Endothelial cell of umbilical vein (primary cell): ENCODE data around the gene TUBGCP2. TPM values are rescaled to one million over a fixed set of nuclear protein-coding genes. Genes with fewer than 3 reads are reported as not detected.

ENCODE experiments used
- BruUV-seq: library from RNA; stranded (reverse); fragments of 400-500 nt; replicated peaks from 2 replicates; lab custom pipeline; 2021; lab: Mats Ljungman, UMichigan
- CTCF ChIA-PET: fragments of 300-600, 350-600 bp; sonication (Branson Sonifier 250); formaldehyde crosslinking; loops from one replicate; lab custom pipeline; 2021; ENCODE audit warnings: antibody characterized with exemption, inconsistent platforms; lab: Charles Lee
- POLR2A ChIA-PET: fragments of 300-600, 350-600 bp; sonication (Branson Sonifier 250); formaldehyde crosslinking; loops from one replicate; lab custom pipeline; 2021; ENCODE audit warnings: antibody characterized with exemption, inconsistent platforms; lab: Charles Lee
- DNase-seq: peaks from one replicate; pipeline ENCODE4 v3.0.0-alpha.2; 2011; ENCODE audit warnings: low read depth, low spot score
- FAIRE-seq: peaks from 2 replicates; lab custom pipeline; 2011; peaks lifted over from hg19 to GRCh38; lab: Jason Lieb, UNC
- H2AFZ ChIP-seq: 2 replicates; pipeline ENCODE4 v1.6.0; 2012; ENCODE audit warnings: low read depth, low read length, control low read depth, inconsistent platforms
- H3K27ac ChIP-seq: 2 replicates; pipeline ENCODE4 v1.5.1; 2011; ENCODE audit warnings: low read depth, mild to moderate bottlenecking, control low read depth, low read length, moderate library complexity; ENCODE audit not compliant: insufficient read depth
- H3K27me3 ChIP-seq, 2 experiments: 2 replicates each; pipeline versions ENCODE4 v1.6.0 to v1.6.1; 2011; ENCODE audit warnings: low read length in 2 of 2, mixed read lengths in 1 of 2; ENCODE audit not compliant: control insufficient read depth in 2 of 2, insufficient read depth in 2 of 2
- H3K36me3 ChIP-seq, 2 experiments: 2 replicates in 1 of 2; 3 replicates in 1 of 2; pipeline ENCODE4 v1.5.1; 2011; ENCODE audit warnings: low read length in 2 of 2, mild to moderate bottlenecking in 1 of 2, moderate library complexity in 1 of 2; ENCODE audit not compliant: control insufficient read depth in 2 of 2, insufficient read depth in 2 of 2; ENCODE audit errors: extremely low read depth in 1 of 2
- H3K4me1 ChIP-seq: 3 replicates; pipeline ENCODE4 v1.5.1; 2011; ENCODE audit warnings: mild to moderate bottlenecking, low read length; ENCODE audit not compliant: control insufficient read depth, insufficient read depth; ENCODE audit errors: extremely low read depth
- H3K4me2 ChIP-seq: 2 replicates; pipeline ENCODE4 v1.6.1; 2011; ENCODE audit warnings: low read length, control low read depth, mixed read lengths; ENCODE audit not compliant: insufficient read depth
- H3K4me3 ChIP-seq, 3 experiments: fragments of 200-600 bp in 1 of 3; sonication (generic), shearing (Covaris generic) in 1 of 3; replicated peaks in 1 of 3; 2 replicates each; pipeline ENCODE4 v1.5.1; 2011 to 2016; ENCODE audit warnings: control low read depth in 3 of 3, low read length in 3 of 3, mild to moderate bottlenecking in 2 of 3, inconsistent platforms in 1 of 3, low read depth in 1 of 3, moderate library complexity in 1 of 3; ENCODE audit not compliant: insufficient read depth in 1 of 3
- H3K79me2 ChIP-seq: 2 replicates; pipeline ENCODE4 v1.6.0; 2012; ENCODE audit warnings: low read length, inconsistent platforms; ENCODE audit not compliant: control insufficient read depth, insufficient read depth
- H3K9ac ChIP-seq: replicated peaks from 2 replicates; pipeline ENCODE3; 2011; ENCODE audit warnings: low read length, control low read depth; ENCODE audit not compliant: insufficient read depth; ENCODE audit errors: extremely low read depth
- H3K9me1 ChIP-seq: replicated peaks from 3 replicates; pipeline ENCODE4 v1.6.0; 2011; ENCODE audit warnings: mild to moderate bottlenecking, low read length; ENCODE audit not compliant: control insufficient read depth, insufficient read depth; ENCODE audit errors: extremely low read depth
- H3K9me3 ChIP-seq: replicated peaks from 2 replicates; pipeline ENCODE4 v1.5.1; 2012; ENCODE audit warnings: low read length, inconsistent platforms; ENCODE audit not compliant: control insufficient read depth, insufficient read depth
- H4K20me1 ChIP-seq: replicated peaks from 2 replicates; pipeline ENCODE3; 2011; ENCODE audit warnings: mild to moderate bottlenecking, low read length; ENCODE audit not compliant: control insufficient read depth, insufficient read depth; ENCODE audit errors: extremely low read depth
- CTCF ChIP-seq, 2 donors: IDR thresholded peaks; 1 replicate in 1 of 2; 2 replicates in 1 of 2; pipeline ENCODE4 v1.5.1; 2011; ENCODE audit warnings: low read length in 2 of 2, mild to moderate bottlenecking in 2 of 2, moderate library complexity in 2 of 2, control low read depth in 1 of 2, inconsistent platforms in 1 of 2, low read depth in 1 of 2; ENCODE audit not compliant: insufficient read depth in 1 of 2; ENCODE audit errors: extremely low read depth in 1 of 2
- EZH2 ChIP-seq: IDR thresholded peaks from 2 replicates; pipeline ENCODE4 v1.6.1; 2012; ENCODE audit warnings: borderline replicate concordance, low read depth, mild to moderate bottlenecking, moderate library complexity, low read length, inconsistent platforms; ENCODE audit not compliant: severe bottlenecking
- FOS ChIP-seq: IDR thresholded peaks from 2 replicates; pipeline ENCODE4 v1.6.1; 2011; ENCODE audit warnings: mild to moderate bottlenecking, low read length, moderate library complexity, borderline replicate concordance; ENCODE audit not compliant: insufficient read depth
- GATA2 ChIP-seq: IDR thresholded peaks from 2 replicates; pipeline ENCODE4 v1.7.0; 2011; ENCODE audit warnings: low read depth, mild to moderate bottlenecking, moderate library complexity, mixed read lengths, low read length; ENCODE audit not compliant: insufficient read length, insufficient read depth
- JUN ChIP-seq: IDR thresholded peaks from 2 replicates; pipeline ENCODE4 v1.6.1; 2011; ENCODE audit warnings: borderline replicate concordance, low read depth; ENCODE audit not compliant: insufficient read length, insufficient read depth
- MAX ChIP-seq: IDR thresholded peaks from 2 replicates; pipeline ENCODE4 v1.6.1; 2011; ENCODE audit not compliant: insufficient read depth, insufficient read length
- MYC ChIP-seq: IDR thresholded peaks from one replicate; pipeline ENCODE4 v1.6.1; 2011; ENCODE audit warnings: mild to moderate bottlenecking, low read depth, low read length
- POLR2A ChIP-seq: IDR thresholded peaks from 2 replicates; pipeline ENCODE4 v1.6.1; 2012; ENCODE audit warnings: low read depth, mild to moderate bottlenecking, control low read depth, low read length
- POLR2AphosphoS5 ChIP-seq: IDR thresholded peaks from 2 replicates; pipeline ENCODE4 v1.6.1; 2012; ENCODE audit warnings: low read depth, mild to moderate bottlenecking, control low read depth, low read length, moderate library complexity; ENCODE audit not compliant: insufficient read depth
- dilution Hi-C: fragments of 300-500 bp; cut with MboI; formaldehyde crosslinking; loops from one replicate; pipeline ENCODE4 v1.15.0; 2019; ENCODE audit warnings: low sequenced_read_pairs; ENCODE audit not compliant: extremely low pct_ligation_motif_present
- intact Hi-C: fragments of 100-400 bp; cut with micrococcal nuclease; formaldehyde crosslinking; loops from one replicate; pipeline ENCODE4 v1.10.0; 2022
- polyA plus RNA-seq, 4 experiments: library from polyadenylated mRNA; depleted of rRNA in 3 of 4; stranded (reverse) in 3 of 4; unstranded in 1 of 4; fragments of >200 nt; gene quantifications; 2 replicates each; pipeline versions ENCODE4 v1.2.1 to v1.2.3, GENCODE V29; 2011 to 2012; ENCODE audit warnings: missing spikeins in 1 of 4
- total RNA-seq: library from RNA; stranded (reverse); gene quantifications from 2 replicates; pipeline ENCODE4 v1.2.3, GENCODE V29; 2021

TUBGCP2 gene
- total and polyA plus RNA-seq, 2 donors (not counting 3 experiments of a cell fraction or from before 2014, with no cell fraction given): 37.1 to 53.1 TPM

GRCh38 chr10:133282846-133283390 lies 25.8 kb downstream of the TUBGCP2 start:
- Histone ChIP-seq H3K9ac (no peak overlapping the region), H3K27ac (no peak overlapping the region), H4K20me1 (no peaks in the 10 kb centered on the region), H3K4me3 (no peak overlapping the region), H3K4me2 (no peak overlapping the region), H2AFZ (no peak overlapping the region), H3K79me2 (no peaks in the 10 kb centered on the region), H3K4me1 (no peaks in the 10 kb centered on the region), H3K27me3 (no peaks in the 10 kb centered on the region), H3K9me3 (no peaks in the 10 kb centered on the region), H3K9me1 (no peaks in the 10 kb centered on the region), H3K36me3 (peaks cover 7 to 39% of the 10 kb centered on the region in 2 experiments)
- no peak for TF ChIP-seq POLR2A
- BruUV-seq: no TSS peak
- intact Hi-C loops: no loop called here
- CTCF ChIA-PET: no interaction called here
- FAIRE-seq (no peak), DNase-seq (no peak)
- dilution Hi-C loops: no loop called here
- POLR2A ChIA-PET: no interaction called here

GRCh38 chr10:133281628-133282372 lies 26.9 kb downstream of the TUBGCP2 start:
- no peaks in the 10 kb centered on the region for H3K4me1 ChIP-seq
- no peak overlapping the region for H3K4me2 ChIP-seq
- H3K27me3 ChIP-seq: no peaks in the 10 kb centered on the region
- no peaks in the 10 kb centered on the region for H3K9me3 ChIP-seq
- no peaks in the 10 kb centered on the region for H3K9me1 ChIP-seq
- POLR2A ChIA-PET: no interaction called here
- FAIRE-seq (no peak), DNase-seq (no peak)
- peaks cover 7 to 37% of the 10 kb centered on the region in 2 experiments for H3K36me3 ChIP-seq
- CTCF ChIA-PET: interaction anchor here (1.0 kb wide), 1 partner anchor 12 kb away, joined by 4 read pairs; no protein-coding TSS in a partner anchor
- no TSS peak for BruUV-seq
- no peak overlapping the region for H3K9ac ChIP-seq
- no peak overlapping the region for H2AFZ ChIP-seq
- H4K20me1 ChIP-seq: no peaks in the 10 kb centered on the region
- TF ChIP-seq EZH2 (no peak), POLR2AphosphoS5 (no peak), MAX (no peak), JUN (no peak), POLR2A (no peak), FOS (no peak), MYC (no peak), GATA2 (no peak), CTCF (IDR thresholded peaks at IDR 0.05; ENCODE audit: extremely low read depth in 1 of 2, insufficient read depth in 1 of 2, low read depth in 1 of 2, low read length in 2 of 2) (no peak)
- dilution Hi-C loops: no loop called here
- H3K27ac ChIP-seq: no peak overlapping the region
- intact Hi-C loops: no loop called here
- no peaks in the 10 kb centered on the region for H3K79me2 ChIP-seq
- H3K4me3 ChIP-seq: no peak overlapping the region
